GM19438 (cell line): ENCODE results near the gene GPR52.

Experiments
- ATAC-seq: cut with Tn5 transposase; IDR thresholded peaks from one replicate; pipeline ENCODE4 v1.9.1; 2021; ENCODE audit warnings: low read depth; ENCODE audit not compliant: unreplicated experiment

GPR52 gene

GRCh38 chr1:174465855-174466254 is 18.1 kb downstream of the GPR52 start:
- ATAC-seq: no peak

- no peak for ATAC-seq
Observed at GRCh38 chr1:174466607-174467006, 18.8 kb downstream of the GPR52 start.

- no peak for ATAC-seq
Observed at GRCh38 chr1:174469052-174469451, 21.3 kb downstream of the GPR52 start.

- ATAC-seq: no peak
Observed at GRCh38 chr1:174469687-174470086, 21.9 kb downstream of the GPR52 start.

- ATAC-seq: no peak
Observed at GRCh38 chr1:174479281-174479680, 31.5 kb downstream of the GPR52 start.

GRCh38 chr1:174480324-174480723 is 32.6 kb downstream of the GPR52 start:
- no peak for ATAC-seq

- ATAC-seq: no peak
Observed at GRCh38 chr1:174491606-174492005, 43.8 kb downstream of the GPR52 start.

- ATAC-seq: no peak
Observed at GRCh38 chr1:174497478-174497877, 49.7 kb downstream of the GPR52 start.
